BJ (cell line): ENCODE measurements around the gene CEPT1. TPM values are rescaled to one million over a fixed set of nuclear protein-coding genes. Genes with fewer than 3 reads are reported as not detected.

Experiments used
- CTCF ChIA-PET: fragments of 350-600 bp; formaldehyde crosslinking; extraction: SDS; loops from one replicate; lab custom pipeline; 2021; ENCODE audit warnings: antibody characterized with exemption, inconsistent platforms; lab: Yijun Ruan, JAX
- POLR2A ChIA-PET: fragments of 300-600 bp; sonication (Branson Sonifier 250); formaldehyde crosslinking; extraction: SDS; loops from one replicate; lab custom pipeline; 2021; ENCODE audit warnings: antibody characterized with exemption; lab: Charles Lee
- DNase-seq: peaks from one replicate; pipeline ENCODE4 v3.0.0-alpha.2; 2011; ENCODE audit warnings: low read depth
- H3K27me3 ChIP-seq: 2 replicates; pipeline ENCODE4 v1.6.0; 2011; ENCODE audit warnings: low read length; ENCODE audit not compliant: control insufficient read depth, insufficient read depth
- H3K36me3 ChIP-seq: 2 replicates; pipeline ENCODE4 v1.5.1; 2011; ENCODE audit warnings: low read length; ENCODE audit not compliant: control insufficient read depth, insufficient read depth
- H3K4me3 ChIP-seq: 2 replicates; pipeline ENCODE4 v1.5.1; 2011; ENCODE audit warnings: low read depth, mild to moderate bottlenecking, control low read depth, low read length
- CTCF ChIP-seq: IDR thresholded peaks from 2 replicates; pipeline ENCODE4 v1.5.1; 2011; ENCODE audit warnings: low read depth, mild to moderate bottlenecking, control low read depth, inconsistent platforms, low read length, moderate library complexity; ENCODE audit not compliant: insufficient read depth
- polyA plus RNA-seq: library from polyadenylated mRNA; depleted of rRNA; stranded (reverse); fragments of >200 nt; gene quantifications from 2 replicates; pipeline ENCODE4 v1.2.3, GENCODE V29; 2011

Gene CEPT1
- polyA plus RNA-seq, 1 experiment, result 15.5 TPM

GRCh38 chr1:111201275-111202090, 61.5 kb downstream of the CEPT1 start:
- no peak for TF ChIP-seq CTCF
- no peak for DNase-seq
- ChIA-PET CTCF (interaction anchor here (0.9 to 1.9 kb wide), 2 partner anchors 8 to 19 kb away, joined by 3 to 4 read pairs; no protein-coding TSS in a partner anchor), POLR2A (no interaction called here)
- 0 out of 2 replicates have a peak, but pooled peaks cover 1% of the 10 kb centered on the region for H3K27me3 ChIP-seq
- H3K4me3 ChIP-seq, result no peak overlapping the region
- H3K36me3 ChIP-seq, result no peaks in the 10 kb centered on the region

DNA sequence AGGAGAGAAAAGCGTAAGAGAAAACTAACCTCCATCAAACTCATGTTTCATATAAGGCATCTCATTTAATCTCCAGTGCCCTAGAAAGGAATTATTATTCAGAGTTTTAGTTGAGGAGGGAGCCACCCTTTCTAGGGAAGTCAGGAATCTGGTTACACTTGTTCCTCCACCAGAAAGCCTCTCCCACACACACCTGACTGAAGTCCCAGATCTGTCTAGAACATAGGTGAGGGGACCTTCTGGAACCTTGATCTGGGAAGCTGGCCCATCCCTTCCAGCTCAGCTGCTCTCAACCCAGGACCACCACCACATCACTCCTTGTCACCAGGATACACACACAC, 62.3 kb downstream of the CEPT1 start:
- H3K36me3 ChIP-seq, result no peaks in the 10 kb centered on the region
- POLR2A ChIA-PET, result no interaction called here
- no peak for TF ChIP-seq CTCF
- 0 out of 2 replicates have a peak, but pooled peaks cover 1% of the 10 kb centered on the region for H3K27me3 ChIP-seq
- DNase-seq, result no peak
- CTCF ChIA-PET, result interaction anchor here (1.9 kb wide), 1 partner anchor 9 kb away, joined by 4 read pairs; no protein-coding TSS in a partner anchor
- no peak overlapping the region for H3K4me3 ChIP-seq

DNA sequence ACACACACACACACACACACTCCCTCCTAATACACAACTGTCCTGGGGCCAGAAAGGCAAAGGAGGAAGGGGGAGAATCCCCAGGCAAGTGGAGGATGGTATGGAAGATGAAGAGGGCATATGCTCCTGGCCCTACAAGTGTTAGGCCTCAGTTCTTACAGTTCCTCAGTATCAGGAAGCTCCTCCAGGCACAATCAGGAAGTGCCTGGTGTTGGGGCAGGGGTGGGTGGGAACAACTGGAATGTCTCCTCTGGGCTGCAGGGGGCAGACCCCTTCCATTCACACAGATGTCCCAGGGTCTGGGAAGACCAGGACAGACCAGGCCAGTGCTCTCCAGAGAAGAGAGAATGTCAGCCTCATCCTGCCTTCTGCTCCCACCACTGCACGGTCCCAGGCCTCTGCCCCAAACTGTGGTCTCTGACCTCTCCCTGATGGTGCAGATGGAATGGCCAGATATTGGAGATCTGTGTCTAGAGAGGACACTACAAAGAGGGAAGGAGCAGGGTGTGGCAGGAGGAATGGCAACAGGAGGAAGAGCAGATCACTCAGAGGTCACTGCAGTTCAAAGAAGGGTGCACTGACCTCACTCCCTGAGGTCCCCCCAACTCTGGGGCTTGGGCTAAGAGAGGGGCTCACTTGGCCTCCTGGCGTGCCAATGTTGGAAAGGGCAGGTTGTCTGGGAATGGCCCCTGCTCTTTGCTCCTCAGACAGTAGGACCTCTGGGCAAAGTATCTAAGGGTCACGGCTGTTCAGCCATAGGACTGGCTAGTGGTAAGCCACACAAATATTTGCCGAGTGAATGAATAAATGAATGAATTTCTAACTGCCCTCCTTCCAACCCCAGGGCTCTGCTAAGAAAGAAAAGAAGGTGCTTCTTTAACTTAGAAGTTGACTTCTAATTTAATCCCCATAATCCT, 62.9 kb downstream of the CEPT1 start:
- no peak overlapping the region for H3K4me3 ChIP-seq

GRCh38 chr1:111203681-111204200, 63.7 kb downstream of the CEPT1 start:
- POLR2A ChIA-PET, result no interaction called here
- Histone ChIP-seq H3K27me3 (0 out of 2 replicates have a peak, but pooled peaks cover 1% of the 10 kb centered on the region), H3K4me3 (peak overlapping the region; percentile 53), H3K36me3 (no peaks in the 10 kb centered on the region)
- TF ChIP-seq CTCF, result no peak
- CTCF ChIA-PET, result no interaction called here
- no peak for DNase-seq

More for the DNA sequence above, 62.9 kb downstream of the CEPT1 start:
- no peak for DNase-seq
- POLR2A ChIA-PET, result no interaction called here
- H3K27me3 ChIP-seq, result 0 out of 2 replicates have a peak, but pooled peaks cover 1% of the 10 kb centered on the region
- H3K36me3 ChIP-seq, result no peaks in the 10 kb centered on the region
- no peak for TF ChIP-seq CTCF
- CTCF ChIA-PET, result interaction anchor here (1.9 kb wide), 1 partner anchor 9 kb away, joined by 4 read pairs; no protein-coding TSS in a partner anchor
